GM19455 (cell line): ENCODE measurements around the gene ITGB1.

Experiments used
- ATAC-seq: cut with Tn5 transposase; IDR thresholded peaks from one replicate; pipeline ENCODE4 v1.9.1; 2021; ENCODE audit not compliant: unreplicated experiment

The ITGB1 gene

GRCh38 chr10:32890444-32890843, 67.6 kb downstream of the ITGB1 start:
- no peak for ATAC-seq

GRCh38 chr10:32889631-32890212, 68.3 kb downstream of the ITGB1 start:
- ATAC-seq = no peak

- no peak for ATAC-seq
Measured at GRCh38 chr10:32888161-32888927, 69.7 kb downstream of the ITGB1 start.

GRCh38 chr10:32887481-32887880, 70.5 kb downstream of the ITGB1 start:
- ATAC-seq = no peak

GRCh38 chr10:32882076-32882475, 76.0 kb downstream of the ITGB1 start:
- ATAC-seq = no peak

GRCh38 chr10:32878646-32879045, 79.4 kb downstream of the ITGB1 start:
- no peak for ATAC-seq

GRCh38 chr10:32877915-32878314, 80.1 kb downstream of the ITGB1 start:
- ATAC-seq = no peak

- ATAC-seq = no peak
Measured at GRCh38 chr10:32865170-32865569, 92.9 kb downstream of the ITGB1 start.

- no peak for ATAC-seq
Measured at GRCh38 chr10:32854435-32854834, 103.6 kb downstream of the ITGB1 start.

GRCh38 chr10:32851301-32851700, 106.7 kb downstream of the ITGB1 start:
- no peak for ATAC-seq
